ENCODE results near the gene HMGN1.

Gene HMGN1

DNA sequence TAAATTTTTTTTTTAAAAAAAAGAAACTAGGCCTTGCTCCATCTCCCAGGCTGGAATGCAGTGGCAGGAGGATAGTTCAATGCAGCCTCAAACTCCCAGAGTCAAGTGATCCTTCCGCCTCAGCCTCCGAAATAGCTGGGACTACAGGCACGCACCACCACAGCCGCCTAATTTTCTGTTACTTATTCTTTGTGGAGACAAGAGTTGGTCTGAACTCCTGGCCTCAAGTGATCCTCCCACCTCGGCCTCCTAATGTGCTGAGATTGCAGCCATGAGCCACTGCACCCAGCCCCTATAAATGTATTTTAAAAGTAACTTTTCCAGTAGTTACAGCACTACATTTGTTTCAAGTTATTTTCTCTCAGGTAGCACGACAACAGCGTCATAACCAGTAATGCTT lies 37.7 kb downstream of the HMGN1 start:
- TF ChIP-seq CTCF (conservative IDR thresholded peaks at IDR 0.05; ENCODE audit: control insufficient read depth, insufficient read depth, low read depth, low read length), result no peak
- DNase-seq (ENCODE audit: low read depth), result no peak
- H3K4me3 ChIP-seq (ENCODE audit: control insufficient read depth, low read depth, low read length), result no peak overlapping the region

DNA sequence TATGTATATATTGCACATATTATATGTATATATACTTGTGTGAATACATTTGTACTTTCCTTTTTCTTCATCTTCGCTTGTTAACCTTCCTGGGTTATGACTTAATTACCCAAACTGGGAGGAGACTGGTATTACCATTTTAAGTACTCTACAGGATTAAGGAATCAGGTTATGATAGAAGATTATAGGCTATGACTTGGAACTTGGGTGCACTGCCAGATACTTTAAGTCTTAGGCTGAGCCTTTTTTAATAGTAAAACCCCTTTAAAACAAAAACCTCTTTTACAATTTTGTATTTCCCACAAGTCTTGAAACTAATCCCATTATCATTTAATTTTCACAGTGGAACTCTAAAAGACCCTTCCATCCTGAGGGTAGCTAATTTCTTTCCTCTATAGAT lies 41.4 kb downstream of the HMGN1 start:
- DNase-seq (ENCODE audit: low read depth), result no peak
- H3K4me3 ChIP-seq (ENCODE audit: control insufficient read depth, low read depth, low read length), result no peak overlapping the region
- no peak for TF ChIP-seq CTCF (conservative IDR thresholded peaks at IDR 0.05; ENCODE audit: control insufficient read depth, insufficient read depth, low read depth, low read length)

DNA sequence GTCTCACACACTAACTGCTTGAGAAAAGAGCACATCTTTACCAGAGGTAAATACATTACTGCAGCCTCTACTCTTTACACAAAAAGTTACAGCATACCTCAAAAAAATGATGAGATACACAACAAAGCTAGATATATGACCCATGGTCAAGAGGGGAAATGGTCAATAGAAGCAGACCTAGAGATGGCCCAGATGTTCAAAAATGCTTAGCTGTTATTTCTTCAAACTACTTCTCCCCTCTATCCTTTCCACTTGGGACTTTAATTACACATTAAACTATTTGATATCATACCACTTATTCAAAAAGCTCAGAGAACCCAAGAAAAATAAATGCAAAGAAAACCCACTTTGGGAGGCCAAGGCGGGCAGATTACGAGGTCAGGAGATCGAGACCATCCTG lies 48.3 kb downstream of the HMGN1 start:
- DNase-seq (ENCODE audit: low read depth), result no peak
- H3K4me3 ChIP-seq (ENCODE audit: control insufficient read depth, low read depth, low read length), result no peak overlapping the region
- no peak for TF ChIP-seq CTCF (conservative IDR thresholded peaks at IDR 0.05; ENCODE audit: control insufficient read depth, insufficient read depth, low read depth, low read length)

DNA sequence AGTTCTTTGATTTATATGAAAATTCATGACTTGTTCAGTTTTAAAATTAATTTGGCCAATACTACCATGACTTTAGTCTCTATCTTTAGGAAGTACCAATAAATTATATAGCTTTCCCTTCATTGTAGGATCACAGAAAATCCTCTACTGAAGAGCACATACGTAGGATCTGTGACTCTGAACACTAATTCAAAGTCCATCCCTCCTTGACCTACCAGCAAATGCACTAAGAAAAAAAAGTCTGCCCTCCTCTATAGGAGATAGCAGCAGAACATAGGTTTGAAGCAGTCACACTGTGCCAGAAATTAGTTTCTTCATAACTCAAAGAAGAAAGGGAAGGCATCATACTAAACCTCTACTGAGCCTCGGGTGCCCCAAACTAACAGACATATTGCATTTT lies 52.0 kb downstream of the HMGN1 start:
- no peak for TF ChIP-seq CTCF (conservative IDR thresholded peaks at IDR 0.05; ENCODE audit: control insufficient read depth, insufficient read depth, low read depth, low read length)
- DNase-seq (ENCODE audit: low read depth), result no peak
- H3K4me3 ChIP-seq (ENCODE audit: control insufficient read depth, low read depth, low read length), result no peak overlapping the region

Measured in fibroblast of mammary gland (primary cell).